SK-N-MC (cell line): ENCODE measurements around the gene ACAA2.

ENCODE experiments used
- EZH2 ChIP-seq: fragments of 200-600 bp; sonication (generic); IDR thresholded peaks from one replicate; pipeline ENCODE4 v1.6.1; 2017; ENCODE audit warnings: antibody characterized with exemption
- FOXP2 ChIP-seq: optimal IDR thresholded peaks from 2 replicates; pipeline ENCODE3; 2011; ENCODE audit warnings: mild to moderate bottlenecking, moderate library complexity; ENCODE audit not compliant: insufficient read depth; ENCODE audit errors: extremely low read length, control extremely low read depth
- POLR2AphosphoS5 ChIP-seq: IDR thresholded peaks from 2 replicates; pipeline ENCODE4 v1.6.1; 2012; ENCODE audit warnings: mild to moderate bottlenecking, low read depth, low read length, borderline replicate concordance

- TF ChIP-seq EZH2, result no peak
- TF ChIP-seq POLR2AphosphoS5, result no peak
- no peak for TF ChIP-seq FOXP2
Observed at GRCh38 chr18:49834258-49834657, 20.9 kb upstream of the ACAA2 start.
